GM23338 (cell line): ENCODE data around the gene RALY.

Source experiments
- CTCF ChIP-seq, 2 experiments: fragments of 200-600 bp in 1 of 2; sonication (generic) in 1 of 2; conservative IDR thresholded peaks; 2 replicates each; pipeline versions ENCODE4 v1.5.1 to v1.6.1; 2016 to 2017; ENCODE audit warnings: antibody characterized with exemption in 2 of 2, low read depth in 2 of 2, mild to moderate bottlenecking in 2 of 2, moderate library complexity in 1 of 2
- ETS1 ChIP-seq: IDR thresholded peaks from 2 replicates; pipeline ENCODE4 v1.6.1; 2016; ENCODE audit warnings: antibody characterized with exemption
- EZH2 ChIP-seq: fragments of 200-600 bp; sonication (generic); IDR thresholded peaks from one replicate; pipeline ENCODE4 v1.8.0; 2017; ENCODE audit warnings: antibody characterized with exemption, mild to moderate bottlenecking, low read depth; ENCODE audit not compliant: unreplicated experiment
- POLR2AphosphoS5 ChIP-seq: IDR thresholded peaks from 2 replicates; pipeline ENCODE4 v1.6.1; 2016; ENCODE audit warnings: antibody characterized with exemption, low read depth

- no peak for TF ChIP-seq POLR2AphosphoS5
- no peak for TF ChIP-seq CTCF (conservative IDR thresholded peaks at IDR 0.05; ENCODE audit: low read depth in 2 of 2)
- no peak for TF ChIP-seq ETS1
- TF ChIP-seq EZH2, result no peak
Observed at GRCh38 chr20:34042262-34042661, 48.6 kb downstream of the RALY start.
